ENCODE measurements around the gene CLCNKA. TPM values are rescaled to one million over a fixed set of nuclear protein-coding genes. Genes with fewer than 3 reads are reported as not detected.
"Not testable (repeated sequence)": the region's sequence is repeated elsewhere in the genome, so short reads cannot be mapped to it uniquely, and the experiment has no call there.

The CLCNKA gene
- total RNA-seq, 2 experiments from 2014 or later = not detected

DNA sequence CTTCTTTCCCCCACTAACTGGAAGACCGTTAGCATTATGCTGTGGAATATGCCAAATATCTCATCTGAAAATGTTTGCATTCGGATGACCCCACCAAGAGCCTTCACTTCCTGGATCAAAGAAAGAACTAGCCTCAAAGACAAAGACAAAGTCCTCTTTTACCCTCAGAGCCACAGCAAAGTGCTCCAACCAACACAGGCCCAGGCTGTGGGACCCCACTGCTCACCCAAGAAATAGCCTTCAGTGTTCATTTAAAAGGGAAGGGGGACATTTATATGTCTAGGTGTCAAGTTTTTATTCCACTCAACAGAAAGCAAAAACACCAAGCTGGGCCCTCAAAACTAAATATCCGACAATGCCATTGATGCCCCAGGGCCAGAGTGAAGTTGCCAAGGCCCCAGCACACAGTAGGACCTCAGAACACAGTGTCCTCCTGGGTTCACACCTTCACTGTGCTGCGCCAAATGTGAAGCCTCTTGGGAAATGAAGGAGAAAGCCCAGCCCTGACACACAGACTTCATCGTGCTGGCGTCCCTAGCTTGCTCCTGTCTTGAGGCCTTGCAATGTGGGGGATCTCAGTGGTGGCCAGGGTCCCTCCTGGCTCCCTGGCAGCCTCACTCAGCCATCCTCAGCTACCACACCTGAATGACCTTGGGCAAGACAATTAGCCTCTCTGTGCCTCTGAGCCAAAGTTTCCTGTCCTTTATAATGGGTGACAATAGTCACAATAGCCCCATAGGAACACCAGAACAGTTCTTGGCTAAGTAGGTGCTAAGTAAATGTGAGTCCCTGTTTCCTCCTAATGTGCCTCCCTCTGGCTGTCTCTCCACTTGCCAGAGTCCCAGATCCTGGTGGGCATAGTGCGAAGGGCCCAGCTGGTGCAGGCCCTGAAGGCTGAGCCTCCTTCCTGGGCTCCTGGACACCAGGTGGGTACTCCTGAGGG is 33.0 kb downstream of the CLCNKA start:
- Histone ChIP-seq H3K27ac (ENCODE audit: low read depth, low read length, poor library complexity, severe bottlenecking) (no peak overlapping the region), H2AFZ (ENCODE audit: low read length) (no peak overlapping the region), H3K36me3 (ENCODE audit: insufficient read depth, low read length) (no peaks in the 10 kb centered on the region), H3K79me2 (ENCODE audit: insufficient read depth, low read depth, low read length) (no peaks in the 10 kb centered on the region), H3K9me3 (ENCODE audit: low read length) (no peaks in the 10 kb centered on the region), H3K4me1 (ENCODE audit: insufficient read depth, low read length, poor library complexity, severe bottlenecking) (no peaks in the 10 kb centered on the region), H3K4me3 (ENCODE audit: low read depth, low read length, poor library complexity, severe bottlenecking) (no peak overlapping the region), H3K9me2 (ENCODE audit: insufficient read depth, low read length) (no peaks in the 10 kb centered on the region), H3K4me2 (ENCODE audit: low read length) (no peak overlapping the region), H4K20me1 (ENCODE audit: insufficient read depth, low read length) (no peaks in the 10 kb centered on the region)
- DNase-seq (ENCODE audit: low spot score) = no peak
- ChIA-PET CTCF (ENCODE audit: unreplicated experiment) (interaction anchor here (0.6 to 2.1 kb wide), 3 partner anchors 8 to 46 kb away, joined by 3 to 8 read pairs (median 6); no protein-coding TSS in a partner anchor), POLR2A (interaction anchor here (2.0 kb wide), 1 partner anchor 15 kb away, joined by 6 read pairs; no protein-coding TSS in a partner anchor)
- no peak for TF ChIP-seq EZH2phosphoT487 (IDR thresholded peaks at IDR 0.05; ENCODE audit: borderline replicate concordance, low read depth, low read length)
- no peak for TF ChIP-seq CTCF (conservative IDR thresholded peaks at IDR 0.05; ENCODE audit: low read length)
- BruUV-seq (replicated peaks) = no TSS peak
- intact Hi-C loops (cut with micrococcal nuclease; ENCODE audit: unreplicated experiment) = no loop called here

DNA sequence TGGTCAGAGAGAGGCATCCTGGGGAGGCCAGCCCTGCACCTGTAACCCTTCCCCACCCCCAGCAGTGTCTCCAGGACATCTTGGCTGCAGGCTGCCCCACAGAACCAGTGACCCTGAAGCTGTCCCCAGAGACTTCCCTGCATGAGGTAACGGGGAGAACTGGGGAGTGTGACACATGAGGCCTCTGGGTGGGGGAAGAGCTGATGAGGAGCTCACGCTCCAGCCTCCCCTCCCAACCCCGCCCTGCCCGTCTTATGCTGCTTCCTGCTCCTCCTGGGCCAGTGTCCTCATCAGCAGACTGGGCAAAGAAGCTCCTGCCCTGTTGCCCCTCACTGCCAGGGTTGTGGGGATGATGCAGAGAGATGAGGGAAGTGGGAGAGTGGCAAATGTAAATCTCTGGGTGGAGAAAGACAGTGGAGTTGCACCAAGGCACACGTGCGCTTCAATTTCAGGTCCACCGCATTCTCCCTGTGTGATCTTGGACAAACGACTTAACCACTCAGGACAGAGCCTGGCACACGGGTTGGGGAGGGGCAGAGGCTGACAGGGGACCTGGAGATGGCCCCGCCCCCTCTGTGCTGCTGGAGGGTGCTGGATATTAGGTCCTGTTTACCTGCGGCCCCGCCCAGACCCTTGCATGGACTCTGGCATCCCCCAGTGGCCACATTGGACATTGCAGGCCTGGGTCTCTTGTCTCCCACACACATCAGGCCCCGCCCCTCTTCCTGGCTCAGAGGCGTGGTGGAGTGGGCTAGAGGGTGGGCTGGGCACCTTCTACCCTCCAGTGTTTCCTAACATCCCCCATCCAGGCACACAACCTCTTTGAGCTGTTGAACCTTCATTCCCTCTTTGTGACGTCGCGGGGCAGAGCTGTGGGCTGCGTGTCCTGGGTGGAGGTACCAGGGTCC is 34.0 kb downstream of the CLCNKA start:
- CTCF ChIA-PET (ENCODE audit: unreplicated experiment) = interaction anchor here (0.8 to 2.1 kb wide), 2 partner anchors 18 to 47 kb away, joined by 3 to 6 read pairs; no protein-coding TSS in a partner anchor
- Histone ChIP-seq H3K9me3 (ENCODE audit: low read length) (no peaks in the 10 kb centered on the region), H3K27ac (ENCODE audit: low read depth, low read length, poor library complexity, severe bottlenecking) (no peak overlapping the region), H3K9me2 (ENCODE audit: insufficient read depth, low read length) (no peaks in the 10 kb centered on the region), H3K79me2 (ENCODE audit: insufficient read depth, low read depth, low read length) (no peaks in the 10 kb centered on the region), H4K20me1 (ENCODE audit: insufficient read depth, low read length) (no peaks in the 10 kb centered on the region), H3K4me1 (ENCODE audit: insufficient read depth, low read length, poor library complexity, severe bottlenecking) (no peaks in the 10 kb centered on the region), H3K4me2 (ENCODE audit: low read length) (no peak overlapping the region; the same call in 1 of the 2 replicates), H3K36me3 (ENCODE audit: insufficient read depth, low read length) (no peaks in the 10 kb centered on the region), H3K4me3 (ENCODE audit: low read depth, low read length, poor library complexity, severe bottlenecking) (no peak overlapping the region), H2AFZ (ENCODE audit: low read length) (no peak overlapping the region)
- intact Hi-C loops (cut with micrococcal nuclease; ENCODE audit: unreplicated experiment) = loop anchor here (1.0 to 2.0 kb wide), 3 partner anchors 23 to 253 kb away; no protein-coding TSS in a partner anchor
- BruUV-seq (replicated peaks) = no TSS peak
- peak; percentile 83 for DNase-seq (ENCODE audit: low spot score)
- TF ChIP-seq EZH2phosphoT487 (IDR thresholded peaks at IDR 0.05; ENCODE audit: borderline replicate concordance, low read depth, low read length) (no peak), CTCF (conservative IDR thresholded peaks at IDR 0.05; ENCODE audit: low read length) (peak; percentile 78)
- POLR2A ChIA-PET = interaction anchor here (0.6 to 2.0 kb wide), 2 partner anchors 14 to 325 kb away, joined by 3 to 6 read pairs; no protein-coding TSS in a partner anchor

GRCh38 chr1:16056521-16056912 is 34.7 kb downstream of the CLCNKA start:
- H3K4me3 ChIP-seq (ENCODE audit: low read depth, low read length, poor library complexity, severe bottlenecking); H2AFZ ChIP-seq (ENCODE audit: low read length); POLR2A ChIA-PET; H3K4me2 ChIP-seq (ENCODE audit: low read length); H3K79me2 ChIP-seq (ENCODE audit: insufficient read depth, low read depth, low read length); BruUV-seq (replicated peaks); H3K9me3 ChIP-seq (ENCODE audit: low read length); H3K4me1 ChIP-seq (ENCODE audit: insufficient read depth, low read length, poor library complexity, severe bottlenecking); H3K27ac ChIP-seq (ENCODE audit: low read depth, low read length, poor library complexity, severe bottlenecking); DNase-seq (ENCODE audit: low spot score); H3K36me3 ChIP-seq (ENCODE audit: insufficient read depth, low read length); H4K20me1 ChIP-seq (ENCODE audit: insufficient read depth, low read length); H3K9me2 ChIP-seq (ENCODE audit: insufficient read depth, low read length): not testable (repeated sequence)
- intact Hi-C loops (cut with micrococcal nuclease; ENCODE audit: unreplicated experiment) = loop anchor here (1.0 to 2.0 kb wide), 3 partner anchors 24 to 253 kb away; no protein-coding TSS in a partner anchor
- CTCF ChIA-PET (ENCODE audit: unreplicated experiment) = interaction anchor here (0.9 to 2.1 kb wide), 2 partner anchors 47 to 149 kb away, joined by 3 to 6 read pairs; no protein-coding TSS in a partner anchor

GRCh38 chr1:16057314-16057915 is 35.6 kb downstream of the CLCNKA start:
- H2AFZ ChIP-seq (ENCODE audit: low read length); H3K4me2 ChIP-seq (ENCODE audit: low read length); DNase-seq (ENCODE audit: low spot score); H3K9me2 ChIP-seq (ENCODE audit: insufficient read depth, low read length); POLR2A ChIA-PET; BruUV-seq (replicated peaks); H3K27ac ChIP-seq (ENCODE audit: low read depth, low read length, poor library complexity, severe bottlenecking); H3K79me2 ChIP-seq (ENCODE audit: insufficient read depth, low read depth, low read length); H4K20me1 ChIP-seq (ENCODE audit: insufficient read depth, low read length); H3K4me3 ChIP-seq (ENCODE audit: low read depth, low read length, poor library complexity, severe bottlenecking); H3K9me3 ChIP-seq (ENCODE audit: low read length); H3K36me3 ChIP-seq (ENCODE audit: insufficient read depth, low read length); H3K4me1 ChIP-seq (ENCODE audit: insufficient read depth, low read length, poor library complexity, severe bottlenecking): not testable (repeated sequence)
- CTCF ChIA-PET (ENCODE audit: unreplicated experiment) = interaction anchor here (0.9 kb wide), 1 partner anchor 150 kb away, joined by 3 read pairs; no protein-coding TSS in a partner anchor
- intact Hi-C loops (cut with micrococcal nuclease; ENCODE audit: unreplicated experiment) = loop anchor here (2.0 kb wide), 1 partner anchor 25 kb away; no protein-coding TSS in a partner anchor
